Inflammatory macrophage (primary cell): Measurements from ENCODE around the gene CXorf65.
A peak's percentile ranks its signal among the peaks of the same experiment; 100 is the strongest.

Experiments
- DNase-seq, 2 donors: peaks; one replicate each; pipeline ENCODE4 v3.0.0-alpha.2; 2020 to 2022
- total RNA-seq, 18 experiments: gene quantifications; one replicate each; lab custom pipeline; 2026; ENCODE audit warnings: mixed read lengths in 6 of 18, inconsistent platforms in 2 of 18; lab: John Stamatoyannopoulos, UW

The CXorf65 gene
- 0 to 0.08 (median 0) reads per million in 18 experiments for total RNA-seq

- no peak for DNase-seq
Observed at GRCh38 chrX:71106427-71106826, at the start of gene CXorf65. Gene CXorf65, minus strand, starts transcription at chrX:71106740. Its CDS starts 184 bp downstream, at chrX:71106556.

- DNase-seq: no peak
Observed at GRCh38 chrX:71154641-71155040, 48.1 kb upstream of the CXorf65 start.

- no peak for DNase-seq
Observed at GRCh38 chrX:71154196-71154595, 47.7 kb upstream of the CXorf65 start.

- DNase-seq: no peak
Observed at GRCh38 chrX:71151366-71151765, 44.8 kb upstream of the CXorf65 start.

GRCh38 chrX:71148278-71148663, 41.7 kb upstream of the CXorf65 start:
- DNase-seq: no peak

GRCh38 chrX:71147496-71148277, 41.1 kb upstream of the CXorf65 start:
- no peak for DNase-seq

- DNase-seq: no peak
Observed at GRCh38 chrX:71144651-71145050, 38.1 kb upstream of the CXorf65 start, which contains the start of gene NLGN3. Gene NLGN3, plus strand, starts transcription at chrX:71144841. Its CDS starts 2,909 bp downstream, at chrX:71147750.

- DNase-seq: no peak
Observed at GRCh38 chrX:71143508-71143907, 37.0 kb upstream of the CXorf65 start.

- no peak for DNase-seq
Observed at GRCh38 chrX:71140440-71140839, 33.9 kb upstream of the CXorf65 start.

GRCh38 chrX:71131510-71131909, 25.0 kb upstream of the CXorf65 start:
- DNase-seq: no peak

GRCh38 chrX:71128915-71129765, 22.6 kb upstream of the CXorf65 start:
- DNase-seq: peak; percentile 64 to 68

GRCh38 chrX:71128166-71128833, 21.8 kb upstream of the CXorf65 start:
- DNase-seq: no peak

- DNase-seq: no peak
Observed at GRCh38 chrX:71118985-71119535, 12.5 kb upstream of the CXorf65 start.

GRCh38 chrX:71118032-71118984, 11.8 kb upstream of the CXorf65 start, which contains the start of gene MED12:
Gene MED12, plus strand, starts transcription at chrX:71118596. Its CDS starts 159 bp downstream, at chrX:71118755.
- peak; percentile 73 to 81 for DNase-seq

- DNase-seq: no peak
Observed at GRCh38 chrX:71117358-71117757, 10.8 kb upstream of the CXorf65 start.

GRCh38 chrX:71111921-71112431, 5.4 kb upstream of the CXorf65 start:
- no peak for DNase-seq

GRCh38 chrX:71111141-71111843, 4.8 kb upstream of the CXorf65 start, which contains the start of gene IL2RG:
Gene IL2RG, minus strand, starts transcription at chrX:71111577. Its CDS starts 38 bp downstream, at chrX:71111539.
- DNase-seq: peak; percentile 56 to 69

- no peak for DNase-seq
Observed at GRCh38 chrX:71109051-71109450, 2.5 kb upstream of the CXorf65 start.

GRCh38 chrX:71107762-71108360, 1.3 kb upstream of the CXorf65 start:
- no peak for DNase-seq

- no peak for DNase-seq
Observed at GRCh38 chrX:71107245-71107644, 705 bp upstream of the CXorf65 start.
